Measurements from ENCODE around the gene CTDSPL. TPM values are rescaled to one million over a fixed set of nuclear protein-coding genes. Genes with fewer than 3 reads are reported as not detected.
"Not testable (repeated sequence)": the region's sequence is repeated elsewhere in the genome, so short reads cannot be mapped to it uniquely, and the experiment has no call there.

The CTDSPL gene
- polyA plus RNA-seq, 1 donor = 23.3 TPM

DNA sequence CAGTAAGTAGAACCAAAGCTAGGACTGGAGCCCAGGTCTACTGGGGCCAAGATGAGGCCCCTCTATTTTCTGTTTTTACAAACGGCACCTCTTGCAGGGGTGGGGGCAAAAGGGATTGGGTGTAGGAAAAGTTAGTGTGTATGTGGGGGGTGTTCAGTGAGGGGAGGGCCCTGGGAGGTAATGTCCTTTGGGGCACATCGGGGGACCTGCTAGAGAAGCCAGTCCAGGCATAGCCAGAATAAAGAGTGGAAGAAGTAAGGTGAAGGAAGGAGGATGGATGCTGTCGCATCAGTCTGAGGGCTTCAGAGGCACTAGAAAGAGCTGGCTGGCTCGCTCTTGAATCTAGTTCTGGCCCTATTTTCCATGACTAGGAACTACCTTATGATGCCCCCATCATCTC lies 165.2 kb downstream of the CTDSPL start:
- DNase-seq = no peak
- Histone ChIP-seq H3K27me3 (ENCODE audit: control insufficient read depth, insufficient read depth, low read length) (peaks cover 12% of the 10 kb centered on the region), H3K36me3 (ENCODE audit: control insufficient read depth, insufficient read depth, low read length) (no peaks in the 10 kb centered on the region), H3K27ac (ENCODE audit: low read length) (no peak overlapping the region), H3K4me1 (ENCODE audit: control insufficient read depth, insufficient read depth, low read length) (peaks cover 23% of the 10 kb centered on the region), H3K4me3 (ENCODE audit: low read length) (no peak overlapping the region), H3K9me3 (ENCODE audit: control insufficient read depth, low read depth, low read length) (peaks cover 2% of the 10 kb centered on the region)
- no CpG with 5 or more reads among the region's 4 CpGs for WGBS (ENCODE audit: insufficient coverage, low lambda C conversion rate)

DNA sequence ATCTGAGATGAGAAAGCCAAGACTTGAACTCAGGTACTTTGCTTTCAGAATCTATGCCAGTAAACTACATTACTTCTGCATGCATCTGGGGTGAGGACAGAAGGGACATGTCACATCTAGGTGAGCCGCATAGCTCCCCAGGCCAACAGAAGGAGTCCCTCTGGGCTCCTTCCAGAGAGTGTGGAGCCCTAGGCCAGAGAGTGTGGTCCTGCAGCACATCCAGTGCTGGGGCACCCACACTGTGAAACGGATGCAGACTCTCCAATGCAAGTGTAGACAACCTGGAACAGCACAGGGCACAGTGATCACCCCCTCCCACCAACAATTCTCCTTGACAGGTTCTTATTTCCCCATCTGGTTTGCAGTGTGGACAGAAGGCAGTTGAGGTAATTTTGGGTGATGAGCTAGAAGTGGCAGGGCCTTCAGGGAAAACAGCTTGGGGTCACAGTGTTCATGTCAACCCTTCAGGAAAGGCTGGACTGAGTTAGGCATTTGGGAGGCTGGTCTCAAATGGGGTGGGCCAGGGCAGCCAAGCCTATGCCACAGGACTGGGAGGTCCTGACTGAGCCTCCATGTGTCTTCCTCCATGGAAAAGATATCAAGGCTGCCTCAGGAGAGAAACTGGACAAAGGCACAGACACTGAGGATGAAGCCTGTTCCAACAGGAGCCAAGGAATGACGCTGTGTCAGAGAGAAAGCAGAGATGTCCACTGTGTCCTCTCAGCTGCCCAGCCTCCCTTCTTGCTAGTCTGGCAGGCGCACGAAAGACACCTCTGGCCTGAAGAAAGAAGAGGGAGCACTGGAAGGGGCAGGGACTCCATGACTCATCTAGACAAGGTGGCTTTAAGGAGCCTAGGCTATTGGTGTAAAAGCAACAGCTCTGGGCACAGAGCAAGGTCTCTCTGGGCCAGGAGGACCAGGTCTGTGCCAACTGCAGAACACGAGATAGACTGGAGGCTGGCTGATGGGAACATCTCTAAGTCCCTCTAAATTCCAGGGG lies 166.1 kb downstream of the CTDSPL start:
- no peak overlapping the region for H3K4me3 ChIP-seq (ENCODE audit: low read length)
- WGBS (ENCODE audit: insufficient coverage, low lambda C conversion rate) = no CpG with 5 or more reads among the region's 6 CpGs
- H3K27me3 ChIP-seq (ENCODE audit: control insufficient read depth, insufficient read depth, low read length) = peaks cover 12% of the 10 kb centered on the region
- H3K4me1 ChIP-seq (ENCODE audit: control insufficient read depth, insufficient read depth, low read length) = peaks cover 23% of the 10 kb centered on the region
- no peak overlapping the region for H3K27ac ChIP-seq (ENCODE audit: low read length)
- H3K36me3 ChIP-seq (ENCODE audit: control insufficient read depth, insufficient read depth, low read length) = no peaks in the 10 kb centered on the region
- no peak for DNase-seq
- H3K9me3 ChIP-seq (ENCODE audit: control insufficient read depth, low read depth, low read length) = peaks cover 2% of the 10 kb centered on the region

- H3K4me1 ChIP-seq (ENCODE audit: control insufficient read depth, insufficient read depth, low read length) = peaks cover 23% of the 10 kb centered on the region
- DNase-seq = no peak
- peaks cover 2% of the 10 kb centered on the region for H3K9me3 ChIP-seq (ENCODE audit: control insufficient read depth, low read depth, low read length)
- peak overlapping the region; percentile 53 for H3K4me3 ChIP-seq (ENCODE audit: low read length)
- H3K27me3 ChIP-seq (ENCODE audit: control insufficient read depth, insufficient read depth, low read length) = peaks cover 12% of the 10 kb centered on the region
- H3K27ac ChIP-seq (ENCODE audit: low read length) = no peak overlapping the region
- no peaks in the 10 kb centered on the region for H3K36me3 ChIP-seq (ENCODE audit: control insufficient read depth, insufficient read depth, low read length)
- WGBS (ENCODE audit: insufficient coverage, low lambda C conversion rate) = no CpG with 5 or more reads among the region's 45 CpGs
Observed at GRCh38 chr3:38028621-38029361, 167.1 kb downstream of the CTDSPL start.

DNA sequence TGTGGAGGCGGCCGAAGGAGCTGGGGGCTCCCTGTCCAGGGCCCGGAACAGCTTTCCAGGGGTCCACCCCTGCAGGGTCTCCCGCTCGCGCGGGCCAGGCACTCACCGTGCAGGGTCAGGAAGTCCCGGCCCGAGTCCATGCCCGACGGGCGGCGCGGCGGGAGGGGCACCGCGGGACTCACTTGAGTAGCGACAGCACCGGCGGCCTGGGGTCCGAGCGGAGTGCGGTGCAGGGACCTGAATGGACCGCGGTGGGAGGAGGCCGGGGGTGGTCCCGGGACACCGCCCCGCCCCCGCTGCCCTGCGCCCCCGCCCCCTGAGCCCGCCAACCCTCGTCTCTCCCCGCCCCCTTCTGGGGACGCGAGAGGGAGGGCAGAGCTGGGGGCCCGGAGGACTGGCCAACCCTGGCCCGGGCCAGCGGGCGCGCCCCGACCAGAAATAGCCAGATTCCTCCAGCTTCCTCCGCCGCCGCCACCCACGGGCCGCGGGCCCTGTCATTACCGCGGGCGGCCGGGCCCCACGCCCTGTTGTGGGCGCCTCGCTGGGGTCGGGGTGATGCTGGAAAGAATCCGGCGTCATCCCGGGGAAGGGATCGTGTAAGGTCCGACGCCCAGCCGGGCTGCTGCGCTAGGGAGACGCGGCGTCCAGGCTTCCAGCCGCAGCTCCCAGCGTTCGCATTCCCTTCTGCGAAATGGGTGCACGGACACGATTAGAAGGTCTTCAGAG lies 167.9 kb downstream of the CTDSPL start, which contains the start of gene PLCD1:
Gene PLCD1 (minus strand): TSS at position 243 of the 726 bp plus-strand sequence. CDS start 103 bp downstream, at position 140.
- Histone ChIP-seq H3K4me3 (ENCODE audit: low read length) (peak within 1 kb of the TSS; percentile 53), H3K27ac (ENCODE audit: low read length) (no peak within 1 kb of the TSS), H3K9me3 (ENCODE audit: control insufficient read depth, low read depth, low read length) (peaks cover 2% of the 10 kb centered on the region), H3K36me3 (ENCODE audit: control insufficient read depth, insufficient read depth, low read length) (no peaks in the 10 kb centered on the region), H3K4me1 (ENCODE audit: control insufficient read depth, insufficient read depth, low read length) (peaks cover 23% of the 10 kb centered on the region), H3K27me3 (ENCODE audit: control insufficient read depth, insufficient read depth, low read length) (peaks cover 12% of the 10 kb centered on the region)
- no CpG with 5 or more reads among the region's 75 CpGs for WGBS (ENCODE audit: insufficient coverage, low lambda C conversion rate)
- DNase-seq = peak in 1 of 2 donors; percentile 63

DNA sequence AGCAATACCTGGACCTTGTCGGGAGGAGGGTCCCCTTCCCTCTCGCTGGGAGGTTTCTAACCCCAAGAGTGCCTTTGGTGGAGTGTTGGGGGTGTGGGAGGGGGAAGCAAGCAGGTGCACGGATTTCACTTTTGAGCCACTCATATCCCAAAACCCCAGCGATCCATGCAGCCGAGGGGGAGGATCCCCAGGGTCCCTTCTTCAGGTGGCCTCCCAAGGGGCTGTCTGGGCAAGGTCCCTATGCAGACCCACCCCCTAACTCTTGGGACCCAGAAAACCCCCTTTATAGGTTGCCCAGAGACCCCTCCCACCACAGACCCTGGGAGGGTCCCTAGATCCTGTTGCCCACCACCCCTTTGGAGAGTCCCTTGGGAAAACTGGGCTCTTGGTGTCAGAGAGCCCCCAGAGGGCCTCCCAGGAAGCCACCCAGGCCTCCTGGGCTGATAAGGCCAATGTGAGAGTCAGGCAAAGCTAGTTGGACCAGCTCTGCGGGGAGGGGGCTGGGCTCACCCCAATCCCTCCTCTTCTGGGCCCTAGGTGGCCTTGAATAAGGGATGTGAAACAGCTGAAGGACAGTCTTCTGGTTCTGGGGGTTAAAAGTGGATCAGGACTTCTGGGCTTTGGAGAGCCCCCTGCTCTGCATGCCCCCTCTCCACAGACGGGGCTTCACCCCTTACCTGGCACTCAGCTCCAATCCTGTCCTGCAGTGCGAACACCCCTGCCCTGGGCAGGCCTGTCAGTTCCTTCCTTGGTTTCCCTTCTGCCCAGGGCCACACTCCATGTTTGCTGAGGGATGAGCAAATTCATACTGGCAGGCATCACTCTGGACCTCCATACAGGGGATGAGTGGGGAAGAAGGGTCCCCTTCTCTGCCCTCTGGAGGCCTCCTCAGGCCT lies 168.7 kb downstream of the CTDSPL start:
- Histone ChIP-seq H3K27me3 (ENCODE audit: control insufficient read depth, insufficient read depth, low read length) (peaks cover 12% of the 10 kb centered on the region), H3K27ac (ENCODE audit: low read length) (no peak overlapping the region), H3K36me3 (ENCODE audit: control insufficient read depth, insufficient read depth, low read length) (no peaks in the 10 kb centered on the region), H3K4me3 (ENCODE audit: low read length) (peak overlapping the region; percentile 53), H3K4me1 (ENCODE audit: control insufficient read depth, insufficient read depth, low read length) (peaks cover 20% of the 10 kb centered on the region), H3K9me3 (ENCODE audit: control insufficient read depth, low read depth, low read length) (peaks cover 2% of the 10 kb centered on the region)
- no CpG with 5 or more reads among the region's 8 CpGs for WGBS (ENCODE audit: insufficient coverage, low lambda C conversion rate)
- DNase-seq = peak in 1 of 2 donors; percentile 65

GRCh38 chr3:38031022-38031994 lies 169.6 kb downstream of the CTDSPL start:
- H3K27ac ChIP-seq (ENCODE audit: low read length) = no peak overlapping the region
- H3K4me1 ChIP-seq (ENCODE audit: control insufficient read depth, insufficient read depth, low read length) = peaks cover 15% of the 10 kb centered on the region
- no peak for DNase-seq
- no peaks in the 10 kb centered on the region for H3K36me3 ChIP-seq (ENCODE audit: control insufficient read depth, insufficient read depth, low read length)
- H3K9me3 ChIP-seq (ENCODE audit: control insufficient read depth, low read depth, low read length) = peaks cover 2% of the 10 kb centered on the region
- H3K4me3 ChIP-seq (ENCODE audit: low read length) = no peak overlapping the region
- WGBS (ENCODE audit: insufficient coverage, low lambda C conversion rate) = no CpG with 5 or more reads among the region's 9 CpGs
- peaks cover 12% of the 10 kb centered on the region for H3K27me3 ChIP-seq (ENCODE audit: control insufficient read depth, insufficient read depth, low read length)

GRCh38 chr3:38032328-38032865 lies 170.7 kb downstream of the CTDSPL start:
- H3K4me3 ChIP-seq (ENCODE audit: low read length) = no peak overlapping the region
- peaks cover 2% of the 10 kb centered on the region for H3K9me3 ChIP-seq (ENCODE audit: control insufficient read depth, low read depth, low read length)
- whole genome bisulfite sequencing (ENCODE audit: insufficient coverage, low lambda C conversion rate) = no CpG with 5 or more reads among the region's 1 CpG
- no peak for DNase-seq
- peaks cover 15% of the 10 kb centered on the region for H3K4me1 ChIP-seq (ENCODE audit: control insufficient read depth, insufficient read depth, low read length)
- H3K27me3 ChIP-seq (ENCODE audit: control insufficient read depth, insufficient read depth, low read length) = peaks cover 12% of the 10 kb centered on the region
- no peaks in the 10 kb centered on the region for H3K36me3 ChIP-seq (ENCODE audit: control insufficient read depth, insufficient read depth, low read length)
- H3K27ac ChIP-seq (ENCODE audit: low read length) = no peak overlapping the region

- not testable (repeated sequence) for H3K9me3 ChIP-seq (ENCODE audit: control insufficient read depth, low read depth, low read length); H3K4me3 ChIP-seq (ENCODE audit: low read length); H3K36me3 ChIP-seq (ENCODE audit: control insufficient read depth, insufficient read depth, low read length); H3K27ac ChIP-seq (ENCODE audit: low read length); DNase-seq
- WGBS (ENCODE audit: insufficient coverage, low lambda C conversion rate) = no CpG with 5 or more reads among the region's 7 CpGs
- H3K27me3 ChIP-seq (ENCODE audit: control insufficient read depth, insufficient read depth, low read length) = peaks cover 12% of the 10 kb centered on the region
- H3K4me1 ChIP-seq (ENCODE audit: control insufficient read depth, insufficient read depth, low read length) = peaks cover 15% of the 10 kb centered on the region
Observed at GRCh38 chr3:38033586-38033985, 171.9 kb downstream of the CTDSPL start.

All from large intestine (tissue), 3 donors.